Measurements from ENCODE around the gene IQSEC1. TPM values are rescaled to one million over a fixed set of nuclear protein-coding genes. Genes with fewer than 3 reads are reported as not detected.

Gene IQSEC1
- total and polyA plus RNA-seq, 9 of the 15 experiments (the other 6 are each of a cell fraction or from before 2014, with no cell fraction given) = 0.56 to 39.0 (median 6.8) TPM

- in situ Hi-C loops (cut with MboI) (no loop called here), intact Hi-C loops (cut with micrococcal nuclease) (no loop called here)
- CTCF ChIA-PET (ENCODE audit: low intra/inter-chr PET ratio) = no interaction called here
- no peaks in the 10 kb centered on the region; the same call in 1 of the 2 replicates for H3K9me3 ChIP-seq (replicated peaks; ENCODE audit: control insufficient read depth, insufficient read depth, low read depth, low read length)
- peaks cover 0 to 8% of the 10 kb centered on the region in 2 experiments; a peak in 1 of 5 replicates for H3K4me1 ChIP-seq (replicated peaks in 1 of 2; ENCODE audit: control insufficient read depth in 2 of 2, insufficient read depth in 2 of 2, low read length in 2 of 2)
- FAIRE-seq = no peak
- no peaks in the 10 kb centered on the region for H3K36me3 ChIP-seq (ENCODE audit: control insufficient read depth, insufficient read depth, low read length)
- no TSS peak for BruUV-seq (replicated peaks)
- H3K27me3 ChIP-seq (ENCODE audit: control insufficient read depth in 2 of 2, insufficient read depth in 2 of 2, low read length in 2 of 2) = peaks cover 63 to 93% of the 10 kb centered on the region in 2 experiments
- no peak for ATAC-seq
- TF ChIP-seq GTF2B (IDR thresholded peaks at IDR 0.05; ENCODE audit: extremely low read depth, insufficient read length) (no peak), SREBF1 (IDR thresholded peaks at IDR 0.05; ENCODE audit: borderline replicate concordance, low read depth, low read length) (no peak), PYGO2 (tag; IDR thresholded peaks at IDR 0.05) (no peak), PTTG1 (tag; IDR thresholded peaks at IDR 0.05; ENCODE audit: low read depth) (no peak), ZBTB43 (CRISPR knock-in tag; IDR thresholded peaks at IDR 0.05) (no peak), ZNF511 (CRISPR knock-in tag; IDR thresholded peaks at IDR 0.05) (no peak), ZNF124 (CRISPR knock-in tag; IDR thresholded peaks at IDR 0.05) (no peak), KHSRP (IDR thresholded peaks at IDR 0.05) (no peak), TEAD2 (tag; IDR thresholded peaks at IDR 0.05) (no peak), CXXC5 (CRISPR knock-in tag; IDR thresholded peaks at IDR 0.05) (no peak), NCOA4 (IDR thresholded peaks at IDR 0.05; ENCODE audit: partially characterized antibody) (no peak), PRDM10 (IDR thresholded peaks at IDR 0.05; ENCODE audit: partially characterized antibody) (no peak), EZH2 (IDR thresholded peaks at IDR 0.05; ENCODE audit: borderline replicate concordance, low read depth, low read length) (no peak), FOXK2 (conservative IDR thresholded peaks at IDR 0.05 in 1 of 2, IDR thresholded peaks at IDR 0.05 in 1 of 2; ENCODE audit: low read depth in 2 of 2) (no peak), ESRRB (CRISPR knock-in tag; IDR thresholded peaks at IDR 0.05; ENCODE audit: borderline replicate concordance) (no peak), MTA3 (IDR thresholded peaks at IDR 0.05; ENCODE audit: borderline replicate concordance) (no peak), ELF4 (CRISPR knock-in tag; IDR thresholded peaks at IDR 0.05) (no peak), NEUROD1 (IDR thresholded peaks at IDR 0.05; ENCODE audit: borderline replicate concordance, low read depth, low read length, partially characterized antibody) (no peak)
- H3K27ac ChIP-seq (ENCODE audit: extremely low read depth, low read depth, low read length) = no peak overlapping the region
- H3K79me2 ChIP-seq (ENCODE audit: control insufficient read depth, insufficient read depth, low read length) = no peaks in the 10 kb centered on the region
- WGBS (ENCODE audit: insufficient coverage, low coverage, missing lambda C conversion rate) = 5% methylated on average over 12 of the region's 12 CpGs
- no peak overlapping the region for H3K4me2 ChIP-seq (ENCODE audit: insufficient read depth, low read length)
- H3K4me3 ChIP-seq = no peak overlapping the region
- 0 out of 2 replicates have a peak, but pooled peaks cover 14% of the 10 kb centered on the region for H4K20me1 ChIP-seq (replicated peaks; ENCODE audit: control insufficient read depth, insufficient read depth, low read length)
- H3K9ac ChIP-seq (ENCODE audit: insufficient read depth in 1 of 2, low read depth in 2 of 2, low read length in 2 of 2) = no peak overlapping the region
- no peaks in the 10 kb centered on the region for H3K9me1 ChIP-seq (ENCODE audit: control insufficient read depth, insufficient read depth, low read length)
- H2AFZ ChIP-seq (ENCODE audit: low read depth, low read length) = no peak overlapping the region
- POLR2A ChIA-PET = interaction anchor here (0.5 to 0.6 kb wide), 2 partner anchors 283 to 378 kb away, joined by 3 to 4 read pairs; no protein-coding TSS in a partner anchor
- no peak for DNase-seq (ENCODE audit: extremely low read depth in 1 of 4, low spot score in 3 of 4)
These were observed 35.6 kb upstream of the IQSEC1 start for GRCh38 chr3:13108861-13109260.
